Dermis microvascular lymphatic vessel endothelial cell (primary cell): ENCODE results near the gene CCR9. TPM values are rescaled to one million over a fixed set of nuclear protein-coding genes. Genes with fewer than 3 reads are reported as not detected.
"Not testable (repeated sequence)": the region's sequence is repeated elsewhere in the genome, so short reads cannot be mapped to it uniquely, and the experiment has no call there.

Experiments
- DNase-seq, 2 donors: peaks; one replicate each; pipeline versions ENCODE4 v3.0.0 to v3.0.0-alpha.2; 2010; ENCODE audit warnings: low read depth in 2 of 2
- total RNA-seq: library from RNA; depleted of rRNA; stranded (reverse); fragments of >200 nt; gene quantifications from 2 replicates; pipeline ENCODE4 v1.2.1, GENCODE V29; 2014

Gene CCR9, protein sequence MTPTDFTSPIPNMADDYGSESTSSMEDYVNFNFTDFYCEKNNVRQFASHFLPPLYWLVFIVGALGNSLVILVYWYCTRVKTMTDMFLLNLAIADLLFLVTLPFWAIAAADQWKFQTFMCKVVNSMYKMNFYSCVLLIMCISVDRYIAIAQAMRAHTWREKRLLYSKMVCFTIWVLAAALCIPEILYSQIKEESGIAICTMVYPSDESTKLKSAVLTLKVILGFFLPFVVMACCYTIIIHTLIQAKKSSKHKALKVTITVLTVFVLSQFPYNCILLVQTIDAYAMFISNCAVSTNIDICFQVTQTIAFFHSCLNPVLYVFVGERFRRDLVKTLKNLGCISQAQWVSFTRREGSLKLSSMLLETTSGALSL
- total RNA-seq = not detected in 2 replicates

GRCh38 chr3:45885979-45886705 is at the start of gene CCR9:
Gene CCR9 (plus strand): TSS chr3:45886543. CDS start chr3:45894934, 8,391 bp downstream.
- no peak for DNase-seq

GRCh38 chr3:45838466-45838865 is 47.9 kb upstream of the CCR9 start:
- DNase-seq = no peak

DNA sequence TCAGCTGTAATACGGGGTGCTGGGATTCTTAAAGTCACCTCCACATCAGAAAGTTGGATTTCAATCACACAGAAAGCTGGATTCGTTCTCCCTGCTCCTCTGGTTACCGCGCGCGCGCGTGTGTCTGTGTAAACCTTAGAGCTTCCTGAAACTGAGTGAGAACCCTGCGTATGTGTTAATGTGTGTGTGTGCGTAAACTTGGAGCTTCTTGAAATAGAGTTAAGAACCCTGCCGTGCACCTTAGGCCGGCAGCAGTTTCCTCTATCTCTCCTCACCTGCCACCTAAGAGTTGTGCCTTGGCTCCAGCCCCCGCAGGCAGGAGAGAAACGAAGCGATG is 45.0 kb upstream of the CCR9 start:
- peak; percentile 9 to 37 for DNase-seq

- DNase-seq = peak; percentile 95 to 96
Measured at GRCh38 chr3:45841757-45842491, 44.4 kb upstream of the CCR9 start, which contains the start of gene LZTFL1. Gene LZTFL1 (minus strand): TSS chr3:45842119. CDS start chr3:45841991, 128 bp downstream.

DNA sequence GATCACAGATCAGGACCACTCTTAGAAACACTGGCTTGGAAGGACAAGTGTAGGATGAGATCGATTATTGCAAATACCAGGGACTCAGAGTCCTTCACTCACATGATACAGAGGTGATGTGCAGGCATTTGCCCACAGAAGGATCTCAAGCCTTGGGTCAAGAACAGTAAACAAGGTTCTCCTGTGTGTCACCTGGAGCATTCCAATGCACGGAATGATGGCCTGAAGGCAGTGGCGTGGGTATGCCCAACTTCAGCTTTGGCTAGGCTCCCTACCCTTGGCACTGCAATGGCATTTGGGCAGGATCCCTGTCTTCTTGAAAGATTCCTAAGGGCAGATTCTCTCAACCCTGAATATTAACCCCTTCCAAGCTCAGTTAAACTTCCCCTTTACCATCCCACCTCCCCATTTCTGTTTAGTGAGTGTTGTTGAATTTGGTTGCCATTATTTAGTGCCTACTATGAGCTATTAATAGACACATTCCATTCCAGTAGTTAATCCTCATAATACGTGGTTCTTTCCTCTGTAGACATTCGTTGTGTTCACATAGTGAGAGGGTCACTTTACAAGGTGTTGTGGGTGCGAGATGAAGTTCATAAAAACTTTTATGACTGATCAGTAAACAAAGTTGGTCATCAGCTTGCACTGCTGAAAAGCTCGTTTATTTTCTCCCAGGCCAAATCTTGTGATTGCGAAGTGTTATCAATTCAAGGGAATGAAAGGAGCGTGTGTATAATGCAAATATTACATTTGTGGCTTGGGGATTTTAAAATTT is 43.3 kb upstream of the CCR9 start:
- no peak for DNase-seq

- no peak for DNase-seq
Measured at GRCh38 chr3:45844616-45845015, 41.7 kb upstream of the CCR9 start.

DNA sequence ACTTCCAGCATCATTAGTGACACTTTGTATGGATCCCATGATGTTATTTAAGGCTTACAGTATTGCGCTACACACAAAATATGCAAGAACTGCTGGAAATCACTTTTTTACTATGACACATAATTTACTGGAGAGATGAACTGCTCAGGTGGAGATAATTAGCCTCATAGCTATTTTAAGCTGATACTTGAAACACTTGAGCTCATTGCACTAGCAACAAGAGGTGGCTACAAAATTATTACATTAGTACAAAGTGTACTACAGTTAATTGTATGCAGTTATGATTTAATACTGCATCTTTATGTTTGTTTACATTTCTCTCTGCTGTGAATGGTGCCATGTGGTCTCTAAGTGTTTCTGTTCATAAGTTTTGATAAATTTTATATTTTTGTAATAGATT is 38.0 kb upstream of the CCR9 start:
- no peak for DNase-seq

DNA sequence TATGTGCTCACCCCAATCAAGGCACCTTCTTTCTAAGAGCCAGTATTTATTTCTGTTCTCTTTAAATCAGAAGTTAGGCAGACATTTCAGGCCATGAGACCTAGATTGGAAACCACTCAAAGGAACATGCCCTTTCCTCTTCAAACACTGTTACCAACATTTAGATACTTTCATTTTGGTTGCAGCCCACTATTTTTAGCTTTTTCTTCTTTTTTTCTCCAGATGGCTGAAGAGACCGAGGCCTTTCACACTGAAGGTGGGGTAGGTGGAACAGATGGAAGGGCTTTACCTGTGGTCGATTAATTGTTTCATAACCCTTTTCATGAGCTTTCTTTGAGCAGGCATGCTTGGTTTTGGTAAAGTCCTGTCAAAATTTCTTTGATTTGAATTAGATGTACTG is 33.5 kb upstream of the CCR9 start:
- no peak for DNase-seq

DNA sequence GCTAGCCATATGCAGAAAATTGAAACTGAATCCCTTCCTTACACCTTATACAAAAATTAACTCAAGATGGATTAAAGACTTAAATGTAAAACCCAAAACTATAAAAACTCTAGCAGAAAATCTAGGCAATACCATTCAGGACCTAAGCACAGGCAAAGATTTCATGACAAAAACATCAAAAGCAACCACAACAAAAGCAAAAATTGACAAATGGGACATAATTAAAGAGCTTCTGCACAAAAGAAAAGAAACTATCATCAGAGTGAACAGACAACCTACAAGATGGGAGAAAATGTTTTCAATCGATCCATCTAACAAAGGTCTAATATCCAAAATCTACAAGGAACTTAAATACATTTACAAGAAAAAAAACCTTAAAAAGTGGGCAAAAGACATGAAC is 30.0 kb upstream of the CCR9 start:
- not testable (repeated sequence) for DNase-seq

DNA sequence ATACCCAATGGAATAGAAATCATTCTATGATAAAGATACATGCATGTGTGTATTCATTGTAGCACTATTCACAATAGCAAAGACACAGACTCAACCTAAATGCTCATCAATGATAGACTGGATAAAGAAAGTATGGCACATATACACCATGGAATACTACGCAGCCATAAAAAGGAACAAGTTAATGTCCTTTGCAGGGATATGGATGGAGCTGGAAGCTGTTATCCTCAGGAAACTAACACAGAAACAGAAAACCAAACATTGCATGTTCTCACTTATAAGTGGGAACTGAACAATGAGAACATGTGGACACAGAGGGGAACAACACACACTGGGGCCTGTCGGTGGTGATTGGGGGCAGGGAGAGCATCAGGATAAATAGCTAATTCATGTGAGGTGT is 29.3 kb upstream of the CCR9 start:
- DNase-seq = not testable (repeated sequence)

- DNase-seq = no peak
Measured at GRCh38 chr3:45858809-45859543, 27.4 kb upstream of the CCR9 start.

DNA sequence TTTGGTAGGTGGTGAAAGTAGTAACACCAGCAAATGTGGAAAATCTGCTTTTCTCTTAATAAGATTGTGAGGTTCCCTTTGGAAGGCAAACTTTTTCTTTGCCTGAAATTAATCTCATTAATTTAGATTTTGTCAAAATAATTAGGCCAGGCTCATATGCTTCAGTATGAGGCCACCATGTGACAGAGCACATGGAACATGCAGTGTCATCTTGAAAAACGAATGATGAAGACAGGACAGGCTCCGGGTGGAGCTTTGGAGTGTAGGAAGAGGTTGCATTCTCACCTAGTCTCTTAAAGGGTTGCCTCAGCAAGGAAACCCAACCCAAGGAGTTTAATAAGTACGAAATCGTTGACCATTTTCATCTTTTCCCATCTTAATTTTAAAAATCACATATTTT is 25.9 kb upstream of the CCR9 start:
- DNase-seq = no peak

- DNase-seq = no peak
Measured at GRCh38 chr3:45861043-45861719, 25.2 kb upstream of the CCR9 start.

- no peak for DNase-seq
Measured at GRCh38 chr3:45864760-45865519, 21.4 kb upstream of the CCR9 start.

GRCh38 chr3:45865563-45865962 is 20.8 kb upstream of the CCR9 start:
- no peak for DNase-seq

- no peak for DNase-seq
Measured at GRCh38 chr3:45868213-45868612, 18.1 kb upstream of the CCR9 start.

- DNase-seq = no peak
Measured at GRCh38 chr3:45868650-45869049, 17.7 kb upstream of the CCR9 start.

GRCh38 chr3:45869638-45870037 is 16.7 kb upstream of the CCR9 start:
- DNase-seq = no peak

DNA sequence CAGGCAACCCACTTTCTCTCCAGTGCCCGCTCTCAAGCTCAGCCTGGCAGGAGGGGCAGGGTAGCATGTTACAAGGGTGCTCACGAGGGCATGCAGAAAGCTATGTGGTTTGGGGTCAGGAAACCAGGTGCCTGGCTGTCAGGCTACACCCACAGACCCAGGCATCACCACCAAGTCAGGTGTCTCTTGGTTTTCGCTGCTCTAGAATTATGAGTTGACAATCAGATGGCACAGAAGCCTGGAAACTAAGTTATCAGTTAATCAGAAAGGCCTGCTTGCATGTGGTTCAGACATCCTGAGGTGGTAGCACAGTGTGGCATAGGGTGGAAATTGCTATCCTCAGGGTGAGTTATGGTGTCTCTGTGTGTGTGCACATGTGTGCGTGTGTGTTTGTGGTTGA is 16.2 kb upstream of the CCR9 start:
- DNase-seq = no peak

DNA sequence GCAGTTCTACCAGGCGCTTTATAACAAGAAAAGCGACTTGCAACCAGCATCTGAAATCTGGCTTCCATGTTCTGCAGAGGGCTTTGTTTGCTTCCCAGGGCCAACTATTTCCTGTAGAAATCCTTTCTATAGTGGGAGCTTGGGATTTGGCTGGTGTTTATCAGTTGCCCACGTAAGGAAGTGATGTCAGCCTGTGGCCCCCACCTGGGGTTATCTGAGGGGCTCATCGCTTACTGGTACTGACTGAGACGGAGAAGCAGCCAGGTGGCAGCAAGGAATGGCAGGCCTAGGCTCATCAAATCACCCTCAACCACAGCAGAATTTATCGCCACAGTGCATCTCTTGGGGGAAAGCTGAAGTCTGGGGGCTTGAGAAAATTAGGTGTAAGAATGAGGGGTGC is 14.6 kb upstream of the CCR9 start:
- DNase-seq = no peak
